Colon (tissue), 2 donors: ENCODE data around the gene PLAGL2.

Source experiments
- FAIRE-seq: peaks from 2 replicates; lab custom pipeline; 2012; peaks lifted over from hg19 to GRCh38; lab: Jason Lieb, UNC
- donor health status: control.
- donor health status: control.

Gene PLAGL2

GRCh38 chr20:32150291-32150848 lies 57.2 kb downstream of the PLAGL2 start:
- no peak for FAIRE-seq

- FAIRE-seq, result no peak
Measured at GRCh38 chr20:32149566-32150170, 57.9 kb downstream of the PLAGL2 start.

GRCh38 chr20:32144898-32145662 lies 62.5 kb downstream of the PLAGL2 start:
- no peak for FAIRE-seq

- FAIRE-seq, result no peak
Measured at GRCh38 chr20:32142991-32143390, 64.6 kb downstream of the PLAGL2 start.
